H9 (cell line): ENCODE data around the gene SDR39U1. TPM values are rescaled to one million over a fixed set of nuclear protein-coding genes. Genes with fewer than 3 reads are reported as not detected.

Experiments
- DNase-seq: peaks from one replicate; pipeline ENCODE4 v3.0.0-alpha.2; 2017
- H2AFZ ChIP-seq: one replicate; pipeline ENCODE4 v1.6.1; 2013; ENCODE audit warnings: mild to moderate bottlenecking, low read length, control low read depth, moderate library complexity
- H2AK5ac ChIP-seq: 2 replicates; pipeline ENCODE4 v1.6.1; 2013; ENCODE audit warnings: low read length, control low read depth, mixed read lengths; ENCODE audit not compliant: insufficient read length
- H2BK120ac ChIP-seq: one replicate; pipeline ENCODE4 v1.6.1; 2013; ENCODE audit warnings: low read depth, mild to moderate bottlenecking, low read length, control low read depth, inconsistent platforms; ENCODE audit not compliant: poor library complexity, severe bottlenecking
- H2BK12ac ChIP-seq: 2 replicates; pipeline ENCODE4 v1.6.1; 2013; ENCODE audit warnings: low read length, control low read depth, mixed read lengths, low read depth; ENCODE audit not compliant: insufficient read length
- H2BK15ac ChIP-seq: 2 replicates; pipeline ENCODE4 v1.6.1; 2013; ENCODE audit warnings: low read depth, low read length, control low read depth
- H2BK20ac ChIP-seq: one replicate; pipeline ENCODE4 v1.6.1; 2013; ENCODE audit warnings: low read depth, mild to moderate bottlenecking, low read length, control low read depth, inconsistent platforms; ENCODE audit not compliant: poor library complexity, severe bottlenecking
- H2BK5ac ChIP-seq: 2 replicates; pipeline ENCODE4 v1.6.1; 2013; ENCODE audit warnings: low read length, control low read depth, mixed read lengths; ENCODE audit not compliant: insufficient read length
- H3K14ac ChIP-seq: 2 replicates; pipeline ENCODE4 v1.6.1; 2013; ENCODE audit warnings: low read length, control low read depth; ENCODE audit not compliant: insufficient read depth
- H3K18ac ChIP-seq: 2 replicates; pipeline ENCODE4 v1.6.1; 2013; ENCODE audit warnings: low read depth, mild to moderate bottlenecking, mixed read lengths, low read length, control low read depth; ENCODE audit not compliant: insufficient read length
- H3K23ac ChIP-seq: 2 replicates; pipeline ENCODE4 v1.6.1; 2013; ENCODE audit warnings: low read length, control low read depth, mixed read lengths, low read depth; ENCODE audit not compliant: insufficient read length
- H3K23me2 ChIP-seq: 2 replicates; pipeline ENCODE4 v1.6.1; 2013; ENCODE audit warnings: low read depth, mild to moderate bottlenecking, mixed read lengths, low read length, control low read depth; ENCODE audit not compliant: insufficient read length, poor library complexity, severe bottlenecking
- H3K27ac ChIP-seq: 2 replicates; pipeline ENCODE4 v1.5.1; 2013; ENCODE audit warnings: low read length, control low read depth, mixed read lengths, low read depth; ENCODE audit not compliant: insufficient read length
- H3K27me3 ChIP-seq: 2 replicates; pipeline ENCODE4 v1.6.1; 2013; ENCODE audit warnings: low read length, control low read depth, inconsistent platforms; ENCODE audit not compliant: insufficient read depth
- H3K4ac ChIP-seq: 2 replicates; pipeline ENCODE4 v1.6.1; 2013; ENCODE audit warnings: low read depth, mild to moderate bottlenecking, control low read depth, inconsistent platforms, low read length, moderate library complexity
- H3K4me1 ChIP-seq: 2 replicates; pipeline ENCODE4 v1.6.1; 2013; ENCODE audit warnings: low read length, control low read depth, inconsistent platforms; ENCODE audit not compliant: insufficient read depth
- H3K4me2 ChIP-seq: 2 replicates; pipeline ENCODE4 v1.6.1; 2013; ENCODE audit warnings: low read length, control low read depth, mixed read lengths; ENCODE audit not compliant: insufficient read length, insufficient read depth
- H3K56ac ChIP-seq: 2 replicates; pipeline ENCODE4 v1.6.1; 2013; ENCODE audit warnings: low read depth, mild to moderate bottlenecking, mixed read lengths, low read length, control low read depth; ENCODE audit not compliant: insufficient read length
- H3K79me1 ChIP-seq: 2 replicates; pipeline ENCODE4 v1.6.1; 2013; ENCODE audit warnings: low read depth, mild to moderate bottlenecking, moderate library complexity, low read length, control low read depth, inconsistent platforms; ENCODE audit not compliant: insufficient read depth, poor library complexity, severe bottlenecking
- H3K79me2 ChIP-seq: 2 replicates; pipeline ENCODE4 v1.6.1; 2013; ENCODE audit warnings: low read length, control low read depth, inconsistent platforms; ENCODE audit not compliant: insufficient read depth
- H3K9ac ChIP-seq: 2 replicates; pipeline ENCODE4 v1.6.1; 2013; ENCODE audit warnings: low read length, control low read depth, mixed read lengths; ENCODE audit not compliant: insufficient read length; ENCODE audit errors: extremely low read depth
- H3K9me3 ChIP-seq: one replicate; pipeline ENCODE4 v1.6.1; 2013; ENCODE audit warnings: low read depth, low read length, inconsistent platforms; ENCODE audit not compliant: control insufficient read depth
- H3T11ph ChIP-seq: one replicate; pipeline ENCODE4 v1.6.1; 2013; ENCODE audit warnings: mild to moderate bottlenecking, low read length, control low read depth, inconsistent platforms
- H4K20me1 ChIP-seq: one replicate; pipeline ENCODE4 v1.6.1; 2013; ENCODE audit not compliant: control insufficient read depth, insufficient read length, insufficient read depth
- H4K5ac ChIP-seq: 2 replicates; pipeline ENCODE4 v1.6.1; 2013; ENCODE audit warnings: low read depth, mild to moderate bottlenecking, mixed read lengths, low read length, control low read depth; ENCODE audit not compliant: insufficient read length
- H4K8ac ChIP-seq: replicated peaks from 2 replicates; pipeline ENCODE4 v1.6.1; 2013; ENCODE audit warnings: low read length, control low read depth, mixed read lengths, low read depth; ENCODE audit not compliant: insufficient read length
- H4K91ac ChIP-seq: 2 replicates; pipeline ENCODE4 v1.6.1; 2013; ENCODE audit warnings: low read depth, mild to moderate bottlenecking, moderate library complexity, mixed read lengths, low read length, control low read depth; ENCODE audit not compliant: insufficient read length
- H3K27ac Mint-ChIP-seq, 3 experiments: 2 replicates in 2 of 3; 3 replicates in 1 of 3; pipeline ENCODE4 v1.8.0; 2020 to 2021; ENCODE audit warnings: mixed read lengths in 3 of 3, mild to moderate bottlenecking in 1 of 3, moderate library complexity in 1 of 3
- H3K27me3 Mint-ChIP-seq: 2 replicates; pipeline ENCODE4 v1.8.0; 2021; ENCODE audit warnings: low read depth, mild to moderate bottlenecking, moderate library complexity, mixed read lengths
- H3K36me3 Mint-ChIP-seq, 3 experiments: 2 replicates in 2 of 3; 3 replicates in 1 of 3; pipeline ENCODE4 v1.8.0; 2020 to 2021; ENCODE audit warnings: low read depth in 3 of 3, mixed read lengths in 3 of 3; ENCODE audit not compliant: insufficient read depth in 1 of 3
- H3K4me1 Mint-ChIP-seq, 2 experiments: 2 replicates each; pipeline ENCODE4 v1.8.0; 2020; ENCODE audit warnings: mixed read lengths in 2 of 2
- H3K4me3 Mint-ChIP-seq, 2 experiments: 2 replicates in 1 of 2; 3 replicates in 1 of 2; pipeline ENCODE4 v1.8.0; 2020 to 2021; ENCODE audit warnings: mild to moderate bottlenecking in 2 of 2, mixed read lengths in 2 of 2, moderate library complexity in 1 of 2
- H3K9me3 Mint-ChIP-seq, 2 experiments: 2 replicates in 1 of 2; 3 replicates in 1 of 2; pipeline ENCODE4 v1.8.0; 2020; ENCODE audit warnings: mild to moderate bottlenecking in 2 of 2, mixed read lengths in 2 of 2, moderate library complexity in 1 of 2
- WGBS: extraction: QIAGEN DNeasy Blood & Tissue Kit; methylation state at CpG from one replicate; pipeline ENCODE4 v1.1.7; 2013; ENCODE audit warnings: missing lambda C conversion rate, low lambda C conversion rate, mixed read lengths; ENCODE audit not compliant: insufficient read length; ENCODE audit errors: extremely low coverage; 5-methylcytosine and 5-hydroxymethylcytosine counted together
- total RNA-seq: library from RNA; stranded (reverse); gene quantifications from 2 replicates; pipeline ENCODE4 v1.2.1, GENCODE V29; 2021
- TF ChIP-seq, protein P1 (sequence below): fragments of 200-600 bp; sonication (generic); conservative IDR thresholded peaks from 3 replicates; pipeline ENCODE4 v1.8.0; 2021; ENCODE audit warnings: antibody characterized with exemption, mild to moderate bottlenecking

The SDR39U1 gene
- total RNA-seq, 1 experiment from 2014 or later = 56.2 TPM

DNA sequence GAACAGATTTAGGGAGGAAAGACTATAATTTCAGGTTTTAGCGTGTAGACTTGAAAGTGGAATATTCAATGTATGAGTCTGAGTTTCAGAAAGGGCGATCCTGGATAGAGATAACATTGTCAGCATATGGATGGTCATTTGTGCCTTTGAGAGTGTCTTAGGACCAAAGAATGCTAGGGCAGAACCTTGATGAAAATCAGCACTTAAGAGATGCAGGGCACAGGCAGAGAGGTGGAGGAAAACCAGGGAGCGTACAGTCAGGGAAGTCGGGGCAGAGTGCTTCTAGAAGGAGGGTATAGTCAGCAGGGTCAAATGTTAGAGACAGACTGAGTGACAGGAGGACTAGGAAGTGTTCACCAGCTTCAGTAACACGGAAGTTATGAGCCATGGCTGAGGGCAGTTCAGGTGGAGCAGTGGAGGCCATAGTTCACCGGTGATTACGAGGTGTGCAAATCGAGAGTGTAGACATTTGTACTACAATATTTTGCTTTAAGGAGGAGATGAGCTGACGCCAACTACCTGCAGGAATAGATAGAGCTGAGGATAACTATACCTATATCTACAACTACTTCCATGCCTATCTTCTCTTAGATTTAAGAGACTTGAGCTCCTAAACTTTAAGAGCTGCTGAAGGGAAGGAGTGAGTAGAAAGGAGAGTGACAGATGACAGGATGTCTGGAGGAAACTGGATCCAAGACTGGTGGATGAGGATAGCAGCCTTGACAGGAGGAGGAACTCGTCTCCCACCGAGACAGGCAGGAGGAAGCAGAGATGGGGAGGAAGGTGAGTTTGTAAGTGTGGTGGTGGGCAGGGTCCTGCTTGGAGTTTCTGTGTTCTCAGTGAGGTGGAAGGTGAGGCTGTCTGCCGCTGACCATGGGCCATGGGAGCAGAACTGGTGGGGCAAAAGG lies 19.6 kb downstream of the SDR39U1 start:
- Histone ChIP-seq H3K79me2 (no peaks in the 10 kb centered on the region), H3T11ph (no peak overlapping the region), H2BK15ac (no peak overlapping the region), H2BK5ac (no peak overlapping the region), H4K5ac (no peak overlapping the region), H3K23me2 (no peaks in the 10 kb centered on the region), H3K14ac (no peak overlapping the region), H3K79me1 (no peaks in the 10 kb centered on the region), H4K8ac (no peak overlapping the region), H2AFZ (no peak overlapping the region), H3K27ac (no peak overlapping the region), H3K56ac (no peak overlapping the region), H3K4me2 (no peak overlapping the region), H3K4me1 (no peaks in the 10 kb centered on the region; the same call in 1 of the 2 replicates), H4K20me1 (no peaks in the 10 kb centered on the region), H3K4ac (no peak overlapping the region), H3K27me3 (peaks cover 2% of the 10 kb centered on the region), H3K18ac (no peak overlapping the region), H4K91ac (no peak overlapping the region), H3K23ac (no peak overlapping the region), H2BK12ac (no peak overlapping the region), H2AK5ac (no peak overlapping the region), H3K9ac (no peak overlapping the region), H2BK20ac (no peak overlapping the region), H3K9me3 (no peaks in the 10 kb centered on the region), H2BK120ac (no peak overlapping the region)
- DNase-seq = peak; percentile 12
- TF ChIP-seq, protein P1, sequence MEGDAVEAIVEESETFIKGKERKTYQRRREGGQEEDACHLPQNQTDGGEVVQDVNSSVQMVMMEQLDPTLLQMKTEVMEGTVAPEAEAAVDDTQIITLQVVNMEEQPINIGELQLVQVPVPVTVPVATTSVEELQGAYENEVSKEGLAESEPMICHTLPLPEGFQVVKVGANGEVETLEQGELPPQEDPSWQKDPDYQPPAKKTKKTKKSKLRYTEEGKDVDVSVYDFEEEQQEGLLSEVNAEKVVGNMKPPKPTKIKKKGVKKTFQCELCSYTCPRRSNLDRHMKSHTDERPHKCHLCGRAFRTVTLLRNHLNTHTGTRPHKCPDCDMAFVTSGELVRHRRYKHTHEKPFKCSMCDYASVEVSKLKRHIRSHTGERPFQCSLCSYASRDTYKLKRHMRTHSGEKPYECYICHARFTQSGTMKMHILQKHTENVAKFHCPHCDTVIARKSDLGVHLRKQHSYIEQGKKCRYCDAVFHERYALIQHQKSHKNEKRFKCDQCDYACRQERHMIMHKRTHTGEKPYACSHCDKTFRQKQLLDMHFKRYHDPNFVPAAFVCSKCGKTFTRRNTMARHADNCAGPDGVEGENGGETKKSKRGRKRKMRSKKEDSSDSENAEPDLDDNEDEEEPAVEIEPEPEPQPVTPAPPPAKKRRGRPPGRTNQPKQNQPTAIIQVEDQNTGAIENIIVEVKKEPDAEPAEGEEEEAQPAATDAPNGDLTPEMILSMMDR = no peak
- WGBS = no CpG with 5 or more reads among the region's 12 CpGs
- no peak overlapping the region for H3K4me3 Mint-ChIP-seq
- peaks cover 10 to 11% of the 10 kb centered on the region in 2 experiments for H3K4me1 Mint-ChIP-seq
- no peaks in the 10 kb centered on the region for H3K36me3 Mint-ChIP-seq
- no peaks in the 10 kb centered on the region for H3K9me3 Mint-ChIP-seq
- H3K27ac Mint-ChIP-seq = no peak overlapping the region
- H3K27me3 Mint-ChIP-seq = peaks cover 26% of the 10 kb centered on the region
